Hepatocyte (in vitro differentiated cells): ENCODE data around the gene TTC9. TPM values are rescaled to one million over a fixed set of nuclear protein-coding genes. Genes with fewer than 3 reads are reported as not detected.

Experiments
- DNase-seq: peaks from one replicate; pipeline ENCODE4 v3.0.0-alpha.2; 2016; ENCODE audit warnings: low spot score
- H2AFZ ChIP-seq: fragments of 200-600 bp; sonication (generic); 2 replicates; pipeline ENCODE4 v1.6.0; 2016; ENCODE audit warnings: antibody characterized with exemption, mild to moderate bottlenecking
- H3K27ac ChIP-seq: fragments of 200-600 bp; sonication (generic); 2 replicates; pipeline ENCODE4 v1.5.1; 2016; ENCODE audit warnings: mild to moderate bottlenecking
- H3K27me3 ChIP-seq: fragments of 200-600 bp; sonication (generic); 2 replicates; pipeline ENCODE4 v1.6.1; 2016
- H3K36me3 ChIP-seq: fragments of 200-600 bp; sonication (generic); replicated peaks from 2 replicates; pipeline ENCODE4 v1.5.1; 2016; ENCODE audit warnings: low read depth; ENCODE audit not compliant: insufficient read depth
- H3K4me1 ChIP-seq: fragments of 200-600 bp; sonication (generic); 2 replicates; pipeline ENCODE4 v1.5.1; 2016; ENCODE audit warnings: mild to moderate bottlenecking, moderate library complexity; ENCODE audit not compliant: insufficient read depth
- H3K4me2 ChIP-seq: fragments of 200-600 bp; sonication (generic); 2 replicates; pipeline ENCODE4 v1.6.0; 2016
- H3K4me3 ChIP-seq: fragments of 200-600 bp; sonication (generic); 2 replicates; pipeline ENCODE4 v1.5.1; 2016; ENCODE audit warnings: mild to moderate bottlenecking
- H3K79me2 ChIP-seq: fragments of 200-600 bp; sonication (generic); 2 replicates; pipeline ENCODE4 v1.6.0; 2017; ENCODE audit warnings: mild to moderate bottlenecking
- H3K9me2 ChIP-seq: fragments of 200-600 bp; sonication (generic); replicated peaks from 2 replicates; pipeline ENCODE4 v1.6.0; 2017; ENCODE audit warnings: mild to moderate bottlenecking; ENCODE audit not compliant: insufficient read depth
- H3K9me3 ChIP-seq: fragments of 200-600 bp; sonication (generic); 2 replicates; pipeline ENCODE4 v1.5.1; 2016; ENCODE audit warnings: low read depth, mild to moderate bottlenecking
- H4K20me1 ChIP-seq: fragments of 200-600 bp; sonication (generic); 2 replicates; pipeline ENCODE4 v1.6.0; 2016; ENCODE audit warnings: mild to moderate bottlenecking; ENCODE audit not compliant: insufficient read depth, poor library complexity, severe bottlenecking
- EZH2 ChIP-seq: fragments of 200-600 bp; sonication (generic); IDR thresholded peaks from 2 replicates; pipeline ENCODE4 v1.6.1; 2016; ENCODE audit warnings: antibody characterized with exemption, mild to moderate bottlenecking, borderline replicate concordance
- EZH2phosphoT487 ChIP-seq: fragments of 200-600 bp; sonication (generic); IDR thresholded peaks from one replicate; pipeline ENCODE4 v1.6.1; 2018; ENCODE audit warnings: antibody characterized with exemption, mild to moderate bottlenecking, low read depth, moderate library complexity; ENCODE audit not compliant: unreplicated experiment, severe bottlenecking
- WGBS: methylation state at CpG from one replicate; pipeline ENCODE4 v1.1.6; 2016; ENCODE audit warnings: low lambda C conversion rate; ENCODE audit errors: missing lambda C conversion rate; 5-methylcytosine and 5-hydroxymethylcytosine counted together
- polyA plus RNA-seq: library from polyadenylated mRNA; unstranded; fragments of >200 nt; fragmentation: Nextera tagmentation; extraction: Ambion mirVana; gene quantifications from 2 replicates; pipeline ENCODE4 v1.2.1, GENCODE V29; 2016
- total RNA-seq: library from RNA; depleted of rRNA; stranded (reverse); fragments of >200 nt; gene quantifications from 2 replicates; pipeline ENCODE4 v1.2.3, GENCODE V29; 2014
- TF ChIP-seq, protein P1 (sequence below): fragments of 200-600 bp; sonication (generic); IDR thresholded peaks from 2 replicates; pipeline ENCODE4 v1.5.1; 2016; ENCODE audit warnings: antibody characterized with exemption, mild to moderate bottlenecking; ENCODE audit not compliant: poor library complexity

The TTC9 gene
- total and polyA plus RNA-seq, 2 experiments from 2014 or later: 3.6 to 4.9 TPM

DNA sequence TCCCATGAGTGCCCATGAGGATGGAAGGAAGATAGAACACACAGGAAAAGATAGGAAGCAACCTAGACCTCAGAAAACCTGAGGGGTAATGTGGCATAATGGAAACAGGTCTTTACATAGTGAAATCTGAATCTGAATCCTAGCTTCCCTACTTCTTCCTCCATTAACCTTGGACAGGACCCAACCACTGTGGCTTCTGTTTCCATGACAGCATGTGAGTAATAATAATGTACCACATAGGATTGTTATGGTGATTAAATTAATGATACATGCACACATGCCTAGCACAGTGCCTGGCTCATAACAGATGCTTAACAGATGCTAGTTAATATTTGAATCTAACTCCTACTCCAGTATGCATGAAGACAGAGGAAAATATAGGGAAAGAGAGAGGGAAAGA lies 11.2 kb downstream of the TTC9 start:
- H3K36me3 ChIP-seq: no peaks in the 10 kb centered on the region
- H2AFZ ChIP-seq: no peak overlapping the region
- H3K4me1 ChIP-seq: no peaks in the 10 kb centered on the region
- no peak for DNase-seq
- peaks cover 2% of the 10 kb centered on the region for H3K79me2 ChIP-seq
- no peak overlapping the region for H3K4me2 ChIP-seq
- H3K9me3 ChIP-seq: no peaks in the 10 kb centered on the region
- TF ChIP-seq EZH2phosphoT487 (no peak), EZH2 (no peak)
- TF ChIP-seq, protein P1, sequence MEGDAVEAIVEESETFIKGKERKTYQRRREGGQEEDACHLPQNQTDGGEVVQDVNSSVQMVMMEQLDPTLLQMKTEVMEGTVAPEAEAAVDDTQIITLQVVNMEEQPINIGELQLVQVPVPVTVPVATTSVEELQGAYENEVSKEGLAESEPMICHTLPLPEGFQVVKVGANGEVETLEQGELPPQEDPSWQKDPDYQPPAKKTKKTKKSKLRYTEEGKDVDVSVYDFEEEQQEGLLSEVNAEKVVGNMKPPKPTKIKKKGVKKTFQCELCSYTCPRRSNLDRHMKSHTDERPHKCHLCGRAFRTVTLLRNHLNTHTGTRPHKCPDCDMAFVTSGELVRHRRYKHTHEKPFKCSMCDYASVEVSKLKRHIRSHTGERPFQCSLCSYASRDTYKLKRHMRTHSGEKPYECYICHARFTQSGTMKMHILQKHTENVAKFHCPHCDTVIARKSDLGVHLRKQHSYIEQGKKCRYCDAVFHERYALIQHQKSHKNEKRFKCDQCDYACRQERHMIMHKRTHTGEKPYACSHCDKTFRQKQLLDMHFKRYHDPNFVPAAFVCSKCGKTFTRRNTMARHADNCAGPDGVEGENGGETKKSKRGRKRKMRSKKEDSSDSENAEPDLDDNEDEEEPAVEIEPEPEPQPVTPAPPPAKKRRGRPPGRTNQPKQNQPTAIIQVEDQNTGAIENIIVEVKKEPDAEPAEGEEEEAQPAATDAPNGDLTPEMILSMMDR: no peak
- no peak overlapping the region for H3K27ac ChIP-seq
- no peaks in the 10 kb centered on the region for H3K27me3 ChIP-seq
- no peaks in the 10 kb centered on the region for H3K9me2 ChIP-seq
- no peak overlapping the region for H3K4me3 ChIP-seq
- H4K20me1 ChIP-seq: no peaks in the 10 kb centered on the region

DNA sequence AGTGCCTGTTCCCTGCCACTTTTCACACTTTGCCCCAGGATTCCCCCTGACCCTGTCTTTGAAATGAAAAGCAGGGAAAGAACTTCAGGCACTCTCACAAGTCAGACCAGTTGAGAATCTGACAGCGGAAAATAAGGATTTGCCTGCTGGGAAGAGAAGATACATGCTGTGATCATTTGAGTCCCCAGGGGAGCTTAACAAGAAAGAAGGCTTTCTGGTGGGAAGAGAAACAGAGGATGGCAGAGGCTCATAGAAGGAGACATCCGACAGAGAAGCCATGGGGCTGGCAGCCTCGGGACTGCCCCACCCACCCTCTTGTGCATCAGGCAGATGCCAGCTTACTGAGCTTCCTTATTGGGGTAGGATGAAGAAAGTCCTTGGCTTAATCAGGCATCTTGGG lies 11.9 kb downstream of the TTC9 start:
- no peaks in the 10 kb centered on the region for H3K27me3 ChIP-seq
- H2AFZ ChIP-seq: no peak overlapping the region
- no peak for DNase-seq
- no peak overlapping the region for H3K27ac ChIP-seq
- no peak overlapping the region for H3K4me3 ChIP-seq
- H3K79me2 ChIP-seq: peaks cover 2% of the 10 kb centered on the region
- TF ChIP-seq EZH2: no peak
- TF ChIP-seq, protein P1: no peak
- no peak for TF ChIP-seq EZH2phosphoT487
- WGBS: 57% methylated on average over 3 of the region's 3 CpGs
- H3K4me2 ChIP-seq: no peak overlapping the region
- no peaks in the 10 kb centered on the region for H3K4me1 ChIP-seq
- H3K9me2 ChIP-seq: no peaks in the 10 kb centered on the region
- no peaks in the 10 kb centered on the region for H3K9me3 ChIP-seq
- no peaks in the 10 kb centered on the region for H4K20me1 ChIP-seq
- no peaks in the 10 kb centered on the region for H3K36me3 ChIP-seq

DNA sequence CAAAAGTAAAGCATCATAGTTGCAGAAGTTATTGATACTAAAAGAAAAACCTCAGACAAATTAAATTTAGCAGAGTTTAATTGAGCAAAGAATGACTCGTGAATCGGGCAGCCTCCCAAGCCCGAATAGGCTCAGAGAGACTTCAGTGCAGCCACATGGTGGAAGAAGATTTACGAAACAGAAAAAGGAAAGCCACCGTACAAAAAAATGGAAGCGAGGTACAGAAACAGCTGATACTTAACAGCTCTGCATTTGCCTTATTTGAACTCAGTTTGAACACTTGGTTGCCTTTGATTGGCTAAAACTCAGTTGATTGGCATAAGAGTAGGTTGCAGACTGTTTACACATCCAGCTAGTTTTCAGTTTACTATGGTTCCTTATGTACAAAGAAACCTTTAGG lies 12.9 kb downstream of the TTC9 start:
- Histone ChIP-seq H3K4me1 (no peaks in the 10 kb centered on the region), H3K27me3 (no peaks in the 10 kb centered on the region), H3K79me2 (no peaks in the 10 kb centered on the region), H2AFZ (no peak overlapping the region), H3K9me3 (no peaks in the 10 kb centered on the region), H3K4me2 (no peak overlapping the region), H3K27ac (no peak overlapping the region), H4K20me1 (no peaks in the 10 kb centered on the region), H3K36me3 (no peaks in the 10 kb centered on the region), H3K9me2 (no peaks in the 10 kb centered on the region), H3K4me3 (no peak overlapping the region)
- DNase-seq: no peak
- WGBS: 98% methylated on average over 6 of the region's 6 CpGs
- TF ChIP-seq EZH2 (no peak), EZH2phosphoT487 (no peak)
- TF ChIP-seq, protein P1: no peak

DNA sequence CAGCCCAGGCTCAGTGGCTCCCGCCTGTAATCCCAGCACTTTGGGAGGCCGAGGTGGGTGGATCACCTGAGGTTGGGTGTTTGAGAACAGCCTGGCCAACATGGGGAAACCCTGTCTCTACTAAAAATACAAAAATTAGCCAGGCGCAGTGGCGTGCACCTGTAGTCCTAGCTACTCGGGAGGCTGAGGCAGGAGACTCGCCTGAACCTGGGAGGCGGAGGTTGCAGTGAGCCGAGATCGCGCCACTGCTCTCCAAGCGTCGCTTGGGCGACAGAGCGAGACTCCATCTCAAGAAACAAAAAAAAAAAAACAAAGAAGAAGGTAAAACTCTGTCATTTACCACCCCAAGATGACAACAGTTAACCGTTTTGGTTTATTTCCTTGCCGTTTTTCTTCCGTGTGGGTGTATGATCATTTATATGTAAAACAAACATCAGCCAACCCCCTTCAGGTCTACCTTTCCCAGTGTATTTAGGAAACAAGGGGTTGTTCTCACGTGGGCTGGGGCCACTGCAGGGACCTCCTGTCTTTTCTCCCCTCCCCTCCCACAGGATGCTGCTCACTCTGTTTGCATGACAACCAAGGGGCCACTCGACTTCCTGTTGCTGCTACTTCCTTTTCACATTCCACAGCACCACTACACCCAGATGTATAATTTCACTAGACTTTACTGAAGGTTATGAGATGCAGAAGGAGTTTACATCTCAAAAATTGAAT lies 13.6 kb downstream of the TTC9 start:
- TF ChIP-seq, protein P1: no peak
- TF ChIP-seq EZH2phosphoT487 (no peak), EZH2 (no peak)
- Histone ChIP-seq H2AFZ (no peak overlapping the region), H3K36me3 (no peaks in the 10 kb centered on the region), H3K4me1 (no peaks in the 10 kb centered on the region), H3K9me2 (no peaks in the 10 kb centered on the region), H3K9me3 (no peaks in the 10 kb centered on the region), H3K27ac (no peak overlapping the region), H4K20me1 (no peaks in the 10 kb centered on the region), H3K4me2 (no peak overlapping the region), H3K27me3 (no peaks in the 10 kb centered on the region), H3K4me3 (no peak overlapping the region), H3K79me2 (no peaks in the 10 kb centered on the region)
- 86% methylated on average over 19 of the region's 19 CpGs for WGBS
- no peak for DNase-seq
